Measurements from ENCODE around the gene SPATS2L. TPM values are rescaled to one million over a fixed set of nuclear protein-coding genes. Genes with fewer than 3 reads are reported as not detected.

The SPATS2L gene
- polyA plus RNA-seq, 1 of the 3 experiments (the other 2 are of a cell fraction): 86.8 TPM

DNA sequence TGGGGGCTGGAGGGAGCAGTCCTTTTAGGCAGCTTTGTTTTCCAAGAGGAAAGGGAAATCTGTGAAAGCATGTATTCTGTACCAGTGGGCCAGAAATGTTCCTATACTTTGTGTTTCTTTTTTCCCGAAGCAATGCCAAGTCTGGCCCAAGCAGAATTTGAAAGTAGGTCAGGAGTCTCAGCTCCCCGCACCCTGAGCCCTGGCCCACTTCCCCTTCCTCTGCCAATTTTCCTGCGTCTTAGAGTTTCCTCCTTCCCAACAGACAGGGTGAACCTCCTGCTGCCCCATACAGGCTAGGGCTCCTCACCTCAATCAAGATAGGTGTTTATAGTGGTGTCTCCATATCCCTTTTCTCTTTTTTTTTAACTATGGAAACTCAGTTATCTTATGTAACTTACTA, 138.0 kb downstream of the SPATS2L start:
- H3K4me1 ChIP-seq (ENCODE audit: control insufficient read depth in 1 of 2, insufficient read depth in 2 of 2, low read depth in 1 of 2, low read length in 1 of 2): peaks cover 8 to 10% of the 10 kb centered on the region in 2 experiments
- H3K9me2 ChIP-seq: no peaks in the 10 kb centered on the region
- no peak for TF ChIP-seq RAD21 (IDR thresholded peaks at IDR 0.05; ENCODE audit: low read length)
- TF ChIP-seq, protein P1, sequence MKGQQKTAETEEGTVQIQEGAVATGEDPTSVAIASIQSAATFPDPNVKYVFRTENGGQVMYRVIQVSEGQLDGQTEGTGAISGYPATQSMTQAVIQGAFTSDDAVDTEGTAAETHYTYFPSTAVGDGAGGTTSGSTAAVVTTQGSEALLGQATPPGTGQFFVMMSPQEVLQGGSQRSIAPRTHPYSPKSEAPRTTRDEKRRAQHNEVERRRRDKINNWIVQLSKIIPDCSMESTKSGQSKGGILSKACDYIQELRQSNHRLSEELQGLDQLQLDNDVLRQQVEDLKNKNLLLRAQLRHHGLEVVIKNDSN (IDR thresholded peaks at IDR 0.05; ENCODE audit: borderline replicate concordance, low read depth): no peak
- TF ChIP-seq GATA2 (CRISPR knock-in tag; IDR thresholded peaks at IDR 0.05): no peak
- TF ChIP-seq POLR2AphosphoS5 (IDR thresholded peaks at IDR 0.05; ENCODE audit: low read depth, low read length): no peak
- no peak for TF ChIP-seq FOXJ3 (CRISPR knock-in tag; IDR thresholded peaks at IDR 0.05)
- TF ChIP-seq FOXM1 (IDR thresholded peaks at IDR 0.05; ENCODE audit: low read depth): no peak
- TF ChIP-seq RFX5 (IDR thresholded peaks at IDR 0.05; ENCODE audit: low read length): no peak
- TF ChIP-seq TEAD4 (IDR thresholded peaks at IDR 0.05; ENCODE audit: borderline replicate concordance, insufficient read depth): no peak
- TF ChIP-seq TAF1 (IDR thresholded peaks at IDR 0.05; ENCODE audit: borderline replicate concordance, low read depth, low read length): no peak
- no peak for TF ChIP-seq NFIC (IDR thresholded peaks at IDR 0.05; ENCODE audit: borderline replicate concordance)
- no peaks in the 10 kb centered on the region; the same call in 1 of the 2 replicates for H3K79me2 ChIP-seq (ENCODE audit: insufficient read depth)
- H3K27ac ChIP-seq (ENCODE audit: low read depth in 2 of 2, low read length in 1 of 2): no peak overlapping the region
- no peaks in the 10 kb centered on the region for H3K9me3 ChIP-seq
- peaks cover 5% of the 10 kb centered on the region for H3F3A ChIP-seq (replicated peaks; ENCODE audit: insufficient read depth)
- no peak overlapping the region for H3K4me2 ChIP-seq
- ChIA-PET CTCF (interaction anchor here (1.2 to 1.3 kb wide), 2 partner anchors 459 kb away, joined by 3 read pairs; no protein-coding TSS in a partner anchor), POLR2A (no interaction called here)
- no peak overlapping the region for H3K9ac ChIP-seq
- H4K20me1 ChIP-seq (ENCODE audit: insufficient read depth): no peaks in the 10 kb centered on the region
- H2AFZ ChIP-seq (ENCODE audit: low read depth): no peak overlapping the region
- WGBS (ENCODE audit: low lambda C conversion rate): 98% methylated on average over 3 of the region's 3 CpGs
- no peak overlapping the region for H3K4me3 ChIP-seq (ENCODE audit: low read depth in 2 of 2, low read length in 1 of 2)
- H3K36me3 ChIP-seq (replicated peaks in 1 of 2; ENCODE audit: control insufficient read depth in 1 of 2, insufficient read depth in 2 of 2, low read length in 1 of 2): peaks cover 25 to 73% of the 10 kb centered on the region in 2 experiments
- no peak for DNase-seq
- no peaks in the 10 kb centered on the region for H3K27me3 ChIP-seq (ENCODE audit: insufficient read depth)

DNA sequence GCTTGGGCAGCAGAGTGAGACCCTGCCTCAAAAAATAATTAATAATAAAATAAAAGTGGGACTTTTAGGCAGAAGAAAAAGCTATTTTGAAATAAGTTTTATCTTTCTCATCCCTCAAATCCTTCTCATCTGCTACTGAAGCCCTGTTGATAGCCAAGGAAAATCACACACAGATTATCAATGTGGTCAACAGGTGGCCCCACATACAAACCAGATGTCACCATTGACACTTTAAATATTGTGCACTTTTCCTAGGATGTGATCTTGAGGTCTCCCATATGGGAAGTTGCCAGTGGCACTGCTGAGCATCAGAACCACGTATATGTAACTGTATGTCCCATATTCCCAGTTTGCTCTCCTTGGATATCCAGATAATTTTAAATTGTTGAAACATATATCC, 138.8 kb downstream of the SPATS2L start:
- H3K27ac ChIP-seq (ENCODE audit: low read depth in 2 of 2, low read length in 1 of 2): no peak overlapping the region
- H3F3A ChIP-seq (replicated peaks; ENCODE audit: insufficient read depth): peaks cover 5% of the 10 kb centered on the region
- no peaks in the 10 kb centered on the region for H3K9me2 ChIP-seq
- H3K27me3 ChIP-seq (ENCODE audit: insufficient read depth): no peaks in the 10 kb centered on the region
- no peak for DNase-seq
- POLR2A ChIA-PET: no interaction called here
- WGBS (ENCODE audit: low lambda C conversion rate): 75% methylated on average over 1 of the region's 1 CpG
- H3K4me3 ChIP-seq (ENCODE audit: low read depth in 2 of 2, low read length in 1 of 2): no peak overlapping the region
- H3K9me3 ChIP-seq: no peaks in the 10 kb centered on the region
- peaks cover 3 to 10% of the 10 kb centered on the region in 2 experiments for H3K4me1 ChIP-seq (ENCODE audit: control insufficient read depth in 1 of 2, insufficient read depth in 2 of 2, low read depth in 1 of 2, low read length in 1 of 2)
- H2AFZ ChIP-seq (ENCODE audit: low read depth): no peak overlapping the region
- no peak overlapping the region for H3K9ac ChIP-seq
- CTCF ChIA-PET: interaction anchor here (0.8 to 1.2 kb wide), 2 partner anchors 27 to 460 kb away, joined by 3 read pairs; no protein-coding TSS in a partner anchor
- no peaks in the 10 kb centered on the region; the same call in 1 of the 2 replicates for H3K79me2 ChIP-seq (ENCODE audit: insufficient read depth)
- H3K36me3 ChIP-seq (replicated peaks in 1 of 2; ENCODE audit: control insufficient read depth in 1 of 2, insufficient read depth in 2 of 2, low read length in 1 of 2): peaks cover 27 to 71% of the 10 kb centered on the region in 2 experiments
- no peak overlapping the region for H3K4me2 ChIP-seq
- no peaks in the 10 kb centered on the region for H4K20me1 ChIP-seq (ENCODE audit: insufficient read depth)
- TF ChIP-seq SMC3 (IDR thresholded peaks at IDR 0.05; ENCODE audit: low read depth, low read length) (no peak), SIN3A (IDR thresholded peaks at IDR 0.05; ENCODE audit: borderline replicate concordance, low read depth, low read length) (no peak), GABPA (IDR thresholded peaks at IDR 0.05; ENCODE audit: low read depth) (no peak), JUND (IDR thresholded peaks at IDR 0.05) (no peak), RAD21 (IDR thresholded peaks at IDR 0.05; ENCODE audit: low read length) (no peak), RXRA (IDR thresholded peaks at IDR 0.05; ENCODE audit: borderline replicate concordance, low read depth) (no peak), MEF2A (IDR thresholded peaks at IDR 0.05; ENCODE audit: borderline replicate concordance, low read depth) (no peak), FOSL2 (IDR thresholded peaks at IDR 0.05; ENCODE audit: borderline replicate concordance, low read depth) (no peak), POLR2AphosphoS5 (IDR thresholded peaks at IDR 0.05; ENCODE audit: low read depth, low read length) (no peak), TEAD4 (IDR thresholded peaks at IDR 0.05; ENCODE audit: borderline replicate concordance, insufficient read depth) (no peak), TCF12 (IDR thresholded peaks at IDR 0.05) (no peak)
- TF ChIP-seq, protein P2, sequence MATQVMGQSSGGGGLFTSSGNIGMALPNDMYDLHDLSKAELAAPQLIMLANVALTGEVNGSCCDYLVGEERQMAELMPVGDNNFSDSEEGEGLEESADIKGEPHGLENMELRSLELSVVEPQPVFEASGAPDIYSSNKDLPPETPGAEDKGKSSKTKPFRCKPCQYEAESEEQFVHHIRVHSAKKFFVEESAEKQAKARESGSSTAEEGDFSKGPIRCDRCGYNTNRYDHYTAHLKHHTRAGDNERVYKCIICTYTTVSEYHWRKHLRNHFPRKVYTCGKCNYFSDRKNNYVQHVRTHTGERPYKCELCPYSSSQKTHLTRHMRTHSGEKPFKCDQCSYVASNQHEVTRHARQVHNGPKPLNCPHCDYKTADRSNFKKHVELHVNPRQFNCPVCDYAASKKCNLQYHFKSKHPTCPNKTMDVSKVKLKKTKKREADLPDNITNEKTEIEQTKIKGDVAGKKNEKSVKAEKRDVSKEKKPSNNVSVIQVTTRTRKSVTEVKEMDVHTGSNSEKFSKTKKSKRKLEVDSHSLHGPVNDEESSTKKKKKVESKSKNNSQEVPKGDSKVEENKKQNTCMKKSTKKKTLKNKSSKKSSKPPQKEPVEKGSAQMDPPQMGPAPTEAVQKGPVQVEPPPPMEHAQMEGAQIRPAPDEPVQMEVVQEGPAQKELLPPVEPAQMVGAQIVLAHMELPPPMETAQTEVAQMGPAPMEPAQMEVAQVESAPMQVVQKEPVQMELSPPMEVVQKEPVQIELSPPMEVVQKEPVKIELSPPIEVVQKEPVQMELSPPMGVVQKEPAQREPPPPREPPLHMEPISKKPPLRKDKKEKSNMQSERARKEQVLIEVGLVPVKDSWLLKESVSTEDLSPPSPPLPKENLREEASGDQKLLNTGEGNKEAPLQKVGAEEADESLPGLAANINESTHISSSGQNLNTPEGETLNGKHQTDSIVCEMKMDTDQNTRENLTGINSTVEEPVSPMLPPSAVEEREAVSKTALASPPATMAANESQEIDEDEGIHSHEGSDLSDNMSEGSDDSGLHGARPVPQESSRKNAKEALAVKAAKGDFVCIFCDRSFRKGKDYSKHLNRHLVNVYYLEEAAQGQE (IDR thresholded peaks at IDR 0.05; ENCODE audit: low read depth, low read length): no peak
- TF ChIP-seq, protein P3, sequence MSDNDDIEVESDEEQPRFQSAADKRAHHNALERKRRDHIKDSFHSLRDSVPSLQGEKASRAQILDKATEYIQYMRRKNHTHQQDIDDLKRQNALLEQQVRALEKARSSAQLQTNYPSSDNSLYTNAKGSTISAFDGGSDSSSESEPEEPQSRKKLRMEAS (IDR thresholded peaks at IDR 0.05; ENCODE audit: low read depth): no peak
- TF ChIP-seq, protein P1 (IDR thresholded peaks at IDR 0.05; ENCODE audit: borderline replicate concordance, low read depth): no peak
- TF ChIP-seq, protein P4, sequence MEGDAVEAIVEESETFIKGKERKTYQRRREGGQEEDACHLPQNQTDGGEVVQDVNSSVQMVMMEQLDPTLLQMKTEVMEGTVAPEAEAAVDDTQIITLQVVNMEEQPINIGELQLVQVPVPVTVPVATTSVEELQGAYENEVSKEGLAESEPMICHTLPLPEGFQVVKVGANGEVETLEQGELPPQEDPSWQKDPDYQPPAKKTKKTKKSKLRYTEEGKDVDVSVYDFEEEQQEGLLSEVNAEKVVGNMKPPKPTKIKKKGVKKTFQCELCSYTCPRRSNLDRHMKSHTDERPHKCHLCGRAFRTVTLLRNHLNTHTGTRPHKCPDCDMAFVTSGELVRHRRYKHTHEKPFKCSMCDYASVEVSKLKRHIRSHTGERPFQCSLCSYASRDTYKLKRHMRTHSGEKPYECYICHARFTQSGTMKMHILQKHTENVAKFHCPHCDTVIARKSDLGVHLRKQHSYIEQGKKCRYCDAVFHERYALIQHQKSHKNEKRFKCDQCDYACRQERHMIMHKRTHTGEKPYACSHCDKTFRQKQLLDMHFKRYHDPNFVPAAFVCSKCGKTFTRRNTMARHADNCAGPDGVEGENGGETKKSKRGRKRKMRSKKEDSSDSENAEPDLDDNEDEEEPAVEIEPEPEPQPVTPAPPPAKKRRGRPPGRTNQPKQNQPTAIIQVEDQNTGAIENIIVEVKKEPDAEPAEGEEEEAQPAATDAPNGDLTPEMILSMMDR (IDR thresholded peaks at IDR 0.05): no peak
